DMS79 (cell line): Measurements from ENCODE around the gene TMEM109.
A peak's percentile ranks its signal among the peaks of the same experiment; 100 is the strongest.
"Not testable (repeated sequence)": the region's sequence is repeated elsewhere in the genome, so short reads cannot be mapped to it uniquely, and the experiment has no call there.

Experiments
- DNase-seq: peaks from one replicate; lab custom pipeline; 2025; lab: John Stamatoyannopoulos, UW

TMEM109 gene

GRCh38 chr11:60878245-60879101 is 35.5 kb upstream of the TMEM109 start:
- DNase-seq: no peak

- no peak for DNase-seq
These were observed 34.9 kb upstream of the TMEM109 start for GRCh38 chr11:60879104-60879503.

GRCh38 chr11:60879971-60880588 is 33.9 kb upstream of the TMEM109 start:
- DNase-seq: no peak

- DNase-seq: peak; percentile 56
These were observed 33.2 kb upstream of the TMEM109 start for GRCh38 chr11:60880643-60881282.

GRCh38 chr11:60887556-60887955 is 26.4 kb upstream of the TMEM109 start:
- DNase-seq: peak; percentile 65

- DNase-seq: no peak
These were observed 24.1 kb upstream of the TMEM109 start for GRCh38 chr11:60889869-60890311.

GRCh38 chr11:60890696-60891095 is 23.3 kb upstream of the TMEM109 start:
- no peak for DNase-seq

- peak; percentile 16 for DNase-seq
These were observed 22.7 kb upstream of the TMEM109 start for GRCh38 chr11:60891103-60891741.

- no peak for DNase-seq
These were observed 18.3 kb upstream of the TMEM109 start for GRCh38 chr11:60895687-60896086.

- no peak for DNase-seq
These were observed 16.5 kb upstream of the TMEM109 start for GRCh38 chr11:60897496-60897895.

- peak; percentile 21 for DNase-seq
These were observed 14.7 kb upstream of the TMEM109 start for GRCh38 chr11:60899046-60899936.

GRCh38 chr11:60899977-60900376 is 14.0 kb upstream of the TMEM109 start:
- DNase-seq: no peak

- DNase-seq: no peak
These were observed 13.1 kb upstream of the TMEM109 start for GRCh38 chr11:60900673-60901404.

GRCh38 chr11:60902625-60903024 is 11.3 kb upstream of the TMEM109 start:
- DNase-seq: no peak

- DNase-seq: peak; percentile 17
These were observed 8.9 kb upstream of the TMEM109 start for GRCh38 chr11:60905047-60905446.

- peak; percentile 4 for DNase-seq
These were observed 8.3 kb upstream of the TMEM109 start for GRCh38 chr11:60905551-60906113.

- DNase-seq: peak; percentile 97
These were observed 7.6 kb upstream of the TMEM109 start, which contains the start of gene PRPF19 for GRCh38 chr11:60906132-60906972. Gene PRPF19, minus strand, starts transcription at chr11:60906585. Its CDS starts 203 bp downstream, at chr11:60906382.

- no peak for DNase-seq
These were observed 5.2 kb upstream of the TMEM109 start for GRCh38 chr11:60908803-60909202.

GRCh38 chr11:60909680-60910280 is 4.2 kb upstream of the TMEM109 start:
- DNase-seq: not testable (repeated sequence)
